Measurements from ENCODE around the gene HNRNPA3. TPM values are rescaled to one million over a fixed set of nuclear protein-coding genes. Genes with fewer than 3 reads are reported as not detected.
"Not testable (repeated sequence)": the region's sequence is repeated elsewhere in the genome, so short reads cannot be mapped to it uniquely, and the experiment has no call there.

HNRNPA3 gene
- total RNA-seq, 1 donor from 2014 or later = 339 TPM

GRCh38 chr2:177180269-177181000 is 32.2 kb upstream of the HNRNPA3 start:
- TF ChIP-seq, protein P1, sequence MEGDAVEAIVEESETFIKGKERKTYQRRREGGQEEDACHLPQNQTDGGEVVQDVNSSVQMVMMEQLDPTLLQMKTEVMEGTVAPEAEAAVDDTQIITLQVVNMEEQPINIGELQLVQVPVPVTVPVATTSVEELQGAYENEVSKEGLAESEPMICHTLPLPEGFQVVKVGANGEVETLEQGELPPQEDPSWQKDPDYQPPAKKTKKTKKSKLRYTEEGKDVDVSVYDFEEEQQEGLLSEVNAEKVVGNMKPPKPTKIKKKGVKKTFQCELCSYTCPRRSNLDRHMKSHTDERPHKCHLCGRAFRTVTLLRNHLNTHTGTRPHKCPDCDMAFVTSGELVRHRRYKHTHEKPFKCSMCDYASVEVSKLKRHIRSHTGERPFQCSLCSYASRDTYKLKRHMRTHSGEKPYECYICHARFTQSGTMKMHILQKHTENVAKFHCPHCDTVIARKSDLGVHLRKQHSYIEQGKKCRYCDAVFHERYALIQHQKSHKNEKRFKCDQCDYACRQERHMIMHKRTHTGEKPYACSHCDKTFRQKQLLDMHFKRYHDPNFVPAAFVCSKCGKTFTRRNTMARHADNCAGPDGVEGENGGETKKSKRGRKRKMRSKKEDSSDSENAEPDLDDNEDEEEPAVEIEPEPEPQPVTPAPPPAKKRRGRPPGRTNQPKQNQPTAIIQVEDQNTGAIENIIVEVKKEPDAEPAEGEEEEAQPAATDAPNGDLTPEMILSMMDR (IDR thresholded peaks at IDR 0.05; ENCODE audit: unreplicated experiment) = no peak
- Mint-ChIP-seq H3K27me3 (no peaks in the 10 kb centered on the region), H3K36me3 (ENCODE audit: insufficient read depth) (no peaks in the 10 kb centered on the region), H3K27ac (no peak overlapping the region), H3K4me1 (ENCODE audit: low read depth) (peaks cover 2% of the 10 kb centered on the region), H3K4me3 (ENCODE audit: low read depth) (no peak overlapping the region), H3K9me3 (ENCODE audit: low read depth) (no peaks in the 10 kb centered on the region)
- no peak for DNase-seq (ENCODE audit: low spot score, unreplicated experiment)

- Mint-ChIP-seq H3K27ac (no peak overlapping the region), H3K4me3 (ENCODE audit: low read depth) (no peak overlapping the region), H3K36me3 (ENCODE audit: insufficient read depth) (no peaks in the 10 kb centered on the region), H3K27me3 (no peaks in the 10 kb centered on the region), H3K9me3 (ENCODE audit: low read depth) (no peaks in the 10 kb centered on the region), H3K4me1 (ENCODE audit: low read depth) (peaks cover 9% of the 10 kb centered on the region)
- TF ChIP-seq, protein P1 (IDR thresholded peaks at IDR 0.05; ENCODE audit: unreplicated experiment) = no peak
- no peak for DNase-seq (ENCODE audit: low spot score, unreplicated experiment)
Measured at GRCh38 chr2:177183860-177184259, 28.7 kb upstream of the HNRNPA3 start.

- H3K9me3 Mint-ChIP-seq (ENCODE audit: low read depth) = no peaks in the 10 kb centered on the region
- H3K27ac Mint-ChIP-seq = no peak overlapping the region
- peaks cover 9% of the 10 kb centered on the region for H3K4me1 Mint-ChIP-seq (ENCODE audit: low read depth)
- TF ChIP-seq, protein P1 (IDR thresholded peaks at IDR 0.05; ENCODE audit: unreplicated experiment) = no peak
- H3K27me3 Mint-ChIP-seq = no peaks in the 10 kb centered on the region
- no peaks in the 10 kb centered on the region for H3K36me3 Mint-ChIP-seq (ENCODE audit: insufficient read depth)
- no peak overlapping the region for H3K4me3 Mint-ChIP-seq (ENCODE audit: low read depth)
- no peak for DNase-seq (ENCODE audit: low spot score, unreplicated experiment)
Measured at GRCh38 chr2:177184606-177185005, 28.0 kb upstream of the HNRNPA3 start.

- not testable (repeated sequence) for H3K27ac Mint-ChIP-seq; DNase-seq (ENCODE audit: low spot score, unreplicated experiment); H3K9me3 Mint-ChIP-seq (ENCODE audit: low read depth); H3K4me1 Mint-ChIP-seq (ENCODE audit: low read depth); H3K36me3 Mint-ChIP-seq (ENCODE audit: insufficient read depth); H3K27me3 Mint-ChIP-seq; H3K4me3 Mint-ChIP-seq (ENCODE audit: low read depth)
Measured at GRCh38 chr2:177186038-177186437, 26.6 kb upstream of the HNRNPA3 start.

DNA sequence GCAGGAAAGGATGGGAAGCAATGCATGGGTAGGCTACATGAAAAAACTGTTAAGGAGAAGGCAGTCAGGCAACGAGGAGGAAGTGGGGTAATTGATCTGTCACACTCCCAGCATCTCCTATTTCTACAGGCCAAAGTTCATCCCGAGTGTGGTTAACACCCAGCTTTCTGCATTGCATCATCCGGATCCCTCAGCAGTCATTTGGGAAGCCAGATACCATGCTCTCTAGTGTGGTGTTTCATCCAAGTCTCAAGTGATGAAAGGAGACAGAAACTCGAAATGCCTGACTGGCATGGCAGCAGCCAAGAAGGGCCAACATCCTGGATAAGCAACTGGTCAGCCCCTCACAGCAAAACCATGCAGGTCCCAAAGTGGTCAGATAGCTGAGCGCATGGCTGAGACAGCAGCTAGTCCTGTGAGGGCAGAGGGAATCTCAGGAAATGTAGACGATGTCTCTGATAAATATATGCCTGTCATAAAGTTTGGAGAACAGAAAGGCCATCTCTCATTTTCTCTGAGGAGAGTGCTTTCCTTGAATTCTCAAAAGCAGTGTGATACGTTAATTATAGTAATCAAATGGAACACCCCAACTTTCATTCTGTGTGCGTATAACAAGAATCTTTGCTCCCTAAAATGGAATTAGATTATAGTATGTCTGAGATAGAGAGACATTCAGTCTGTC is 24.8 kb upstream of the HNRNPA3 start:
- H3K27me3 Mint-ChIP-seq = no peaks in the 10 kb centered on the region
- no peak overlapping the region for H3K4me3 Mint-ChIP-seq (ENCODE audit: low read depth)
- H3K36me3 Mint-ChIP-seq (ENCODE audit: insufficient read depth) = no peaks in the 10 kb centered on the region
- peaks cover 9% of the 10 kb centered on the region for H3K4me1 Mint-ChIP-seq (ENCODE audit: low read depth)
- no peaks in the 10 kb centered on the region for H3K9me3 Mint-ChIP-seq (ENCODE audit: low read depth)
- DNase-seq (ENCODE audit: low spot score, unreplicated experiment) = no peak
- H3K27ac Mint-ChIP-seq = peak overlapping the region; percentile 64
- TF ChIP-seq, protein P1 (IDR thresholded peaks at IDR 0.05; ENCODE audit: unreplicated experiment) = no peak
